ENCODE measurements around the gene GON4L. TPM values are rescaled to one million over a fixed set of nuclear protein-coding genes. Genes with fewer than 3 reads are reported as not detected.

GON4L gene
- total RNA-seq, 1 donor from 2014 or later, result 46.5 TPM

DNA sequence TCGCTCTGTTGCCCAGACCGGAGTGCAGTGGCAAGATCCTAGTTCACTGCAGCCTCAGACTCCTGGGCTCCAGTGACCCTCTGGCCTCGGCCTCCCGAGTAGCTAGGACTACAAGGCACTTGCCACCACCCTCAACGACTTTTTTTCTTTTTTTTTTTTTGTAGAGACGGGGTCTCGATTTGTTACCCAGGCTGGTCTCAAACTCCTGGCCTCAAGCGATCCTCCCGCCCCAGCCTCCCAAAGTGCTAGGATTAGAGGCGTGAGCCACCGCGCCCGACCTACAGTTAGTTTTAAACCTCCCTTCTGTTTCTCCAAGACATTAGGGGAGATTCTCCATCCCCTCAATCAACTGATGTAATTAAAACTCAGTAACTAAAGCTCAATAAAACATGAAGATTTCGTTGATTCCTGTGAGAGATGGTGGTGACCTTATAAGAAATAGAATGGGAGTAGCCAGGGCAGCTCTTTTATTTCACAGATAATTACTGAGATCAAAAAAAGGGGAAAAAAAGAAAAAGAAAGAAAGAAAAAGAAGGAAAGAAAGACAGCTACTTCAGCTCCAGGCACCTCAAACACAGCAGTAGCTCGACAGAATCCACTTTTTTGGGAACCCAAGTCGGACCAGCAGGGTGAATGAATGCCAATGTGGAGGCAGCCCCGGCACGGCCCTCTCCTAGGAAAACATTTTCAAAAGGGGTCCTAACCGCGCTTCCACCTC is 598 bp downstream of the GON4L start:
- no peak for TF ChIP-seq CTCF (IDR thresholded peaks at IDR 0.05)
- H3K9me3 Mint-ChIP-seq (ENCODE audit: low read depth), result no peaks in the 10 kb centered on the region
- H3K36me3 Mint-ChIP-seq (ENCODE audit: low read depth), result peaks cover 16% of the 10 kb centered on the region
- H3K27me3 Mint-ChIP-seq (ENCODE audit: low read depth), result no peaks in the 10 kb centered on the region
- H3K27ac Mint-ChIP-seq (ENCODE audit: unreplicated experiment), result peak overlapping the region; percentile 97
- H3K4me3 Mint-ChIP-seq (ENCODE audit: unreplicated experiment), result peak overlapping the region; percentile 95
- DNase-seq (ENCODE audit: low spot score), result no peak
- H3K4me1 Mint-ChIP-seq (ENCODE audit: low read depth), result peaks cover 40% of the 10 kb centered on the region

GRCh38 chr1:155850345-155850744 is 6.7 kb downstream of the GON4L start:
- Mint-ChIP-seq H3K4me3 (ENCODE audit: unreplicated experiment) (no peak overlapping the region), H3K36me3 (ENCODE audit: low read depth) (peaks cover 29% of the 10 kb centered on the region), H3K4me1 (ENCODE audit: low read depth) (peaks cover 21% of the 10 kb centered on the region), H3K9me3 (ENCODE audit: low read depth) (no peaks in the 10 kb centered on the region), H3K27ac (ENCODE audit: unreplicated experiment) (peak overlapping the region; percentile 45), H3K27me3 (ENCODE audit: low read depth) (no peaks in the 10 kb centered on the region)
- no peak for DNase-seq (ENCODE audit: low spot score)
- TF ChIP-seq CTCF (IDR thresholded peaks at IDR 0.05), result no peak

- peaks cover 20% of the 10 kb centered on the region for H3K4me1 Mint-ChIP-seq (ENCODE audit: low read depth)
- H3K4me3 Mint-ChIP-seq (ENCODE audit: unreplicated experiment), result no peak overlapping the region
- no peak overlapping the region for H3K27ac Mint-ChIP-seq (ENCODE audit: unreplicated experiment)
Measured at GRCh38 chr1:155847823-155848529, 9.0 kb downstream of the GON4L start.

GRCh38 chr1:155844860-155845421 is 12.1 kb downstream of the GON4L start:
- TF ChIP-seq CTCF (IDR thresholded peaks at IDR 0.05), result no peak
- no peak overlapping the region for H3K27ac Mint-ChIP-seq (ENCODE audit: unreplicated experiment)
- H3K9me3 Mint-ChIP-seq (ENCODE audit: low read depth), result no peaks in the 10 kb centered on the region
- no peak for DNase-seq (ENCODE audit: low spot score)
- H3K4me1 Mint-ChIP-seq (ENCODE audit: low read depth), result peaks cover 13% of the 10 kb centered on the region
- H3K36me3 Mint-ChIP-seq (ENCODE audit: low read depth), result peaks cover 11% of the 10 kb centered on the region
- H3K4me3 Mint-ChIP-seq (ENCODE audit: unreplicated experiment), result no peak overlapping the region
- H3K27me3 Mint-ChIP-seq (ENCODE audit: low read depth), result no peaks in the 10 kb centered on the region

More at GRCh38 chr1:155847823-155848529, 9.0 kb downstream of the GON4L start:
- DNase-seq (ENCODE audit: low spot score), result no peak
- no peak for TF ChIP-seq CTCF (IDR thresholded peaks at IDR 0.05)
- Mint-ChIP-seq H3K36me3 (ENCODE audit: low read depth) (peaks cover 22% of the 10 kb centered on the region), H3K27me3 (ENCODE audit: low read depth) (no peaks in the 10 kb centered on the region), H3K9me3 (ENCODE audit: low read depth) (no peaks in the 10 kb centered on the region)

GRCh38 chr1:155840386-155840785 is 16.6 kb downstream of the GON4L start:
- Mint-ChIP-seq H3K9me3 (ENCODE audit: low read depth) (no peaks in the 10 kb centered on the region), H3K27ac (ENCODE audit: unreplicated experiment) (no peak overlapping the region), H3K4me1 (ENCODE audit: low read depth) (peaks cover 10% of the 10 kb centered on the region), H3K4me3 (ENCODE audit: unreplicated experiment) (no peak overlapping the region), H3K36me3 (ENCODE audit: low read depth) (peaks cover 5% of the 10 kb centered on the region), H3K27me3 (ENCODE audit: low read depth) (no peaks in the 10 kb centered on the region)
- DNase-seq (ENCODE audit: low spot score), result no peak
- TF ChIP-seq CTCF (IDR thresholded peaks at IDR 0.05), result no peak
